Trophoblast cell (in vitro differentiated cells and primary cell): Measurements from ENCODE around the gene JRKL.
A peak's percentile ranks its signal among the peaks of the same experiment; 100 is the strongest.

Experiments used
- DNase-seq, 2 donors: peaks; one replicate each; pipeline ENCODE4 v3.0.0-alpha.2; 2016
- H2AFZ ChIP-seq: 2 replicates; pipeline ENCODE4 v1.6.1; 2013; ENCODE audit warnings: low read length, moderate library complexity, mild to moderate bottlenecking; ENCODE audit not compliant: insufficient read depth, poor library complexity
- H2AK5ac ChIP-seq: 2 replicates; pipeline ENCODE4 v1.6.1; 2013; ENCODE audit warnings: mild to moderate bottlenecking, low read length
- H2BK120ac ChIP-seq: 2 replicates; pipeline ENCODE4 v1.6.1; 2013; ENCODE audit warnings: low read length, mild to moderate bottlenecking, moderate library complexity; ENCODE audit not compliant: insufficient read depth, poor library complexity
- H2BK12ac ChIP-seq: 2 replicates; pipeline ENCODE4 v1.6.1; 2013; ENCODE audit warnings: mild to moderate bottlenecking, low read length, moderate library complexity
- H2BK5ac ChIP-seq: 2 replicates; pipeline ENCODE4 v1.6.1; 2013; ENCODE audit warnings: low read length, low read depth, moderate library complexity, mild to moderate bottlenecking; ENCODE audit not compliant: poor library complexity
- H3K14ac ChIP-seq: 2 replicates; pipeline ENCODE4 v1.6.1; 2013; ENCODE audit warnings: mild to moderate bottlenecking, low read length
- H3K18ac ChIP-seq: 2 replicates; pipeline ENCODE4 v1.6.1; 2013; ENCODE audit warnings: mild to moderate bottlenecking, low read length
- H3K23ac ChIP-seq: 2 replicates; pipeline ENCODE4 v1.6.1; 2013; ENCODE audit warnings: low read length
- H3K27ac ChIP-seq: 2 replicates; pipeline ENCODE4 v1.5.1; 2013; ENCODE audit warnings: low read depth, mild to moderate bottlenecking, inconsistent platforms, low read length, moderate library complexity
- H3K27me3 ChIP-seq: 2 replicates; pipeline ENCODE4 v1.6.1; 2013; ENCODE audit warnings: inconsistent platforms, mild to moderate bottlenecking, low read length, moderate library complexity; ENCODE audit not compliant: insufficient read depth
- H3K36me3 ChIP-seq, 2 experiments: 1 replicate in 1 of 2; 2 replicates in 1 of 2; pipeline ENCODE4 v1.6.1; 2013; ENCODE audit warnings: low read length in 2 of 2, mild to moderate bottlenecking in 2 of 2, moderate library complexity in 1 of 2; ENCODE audit not compliant: insufficient read depth in 2 of 2, control insufficient read depth in 1 of 2
- H3K4ac ChIP-seq: 2 replicates; pipeline ENCODE4 v1.6.1; 2013; ENCODE audit warnings: low read depth, mild to moderate bottlenecking, low read length, moderate library complexity
- H3K4me1 ChIP-seq, 2 experiments: 1 replicate in 1 of 2; 2 replicates in 1 of 2; pipeline ENCODE4 v1.6.1; 2013; ENCODE audit warnings: low read length in 2 of 2, mild to moderate bottlenecking in 2 of 2, moderate library complexity in 1 of 2; ENCODE audit not compliant: insufficient read depth in 2 of 2, control insufficient read depth in 1 of 2
- H3K4me2 ChIP-seq: 2 replicates; pipeline ENCODE4 v1.6.1; 2013; ENCODE audit warnings: inconsistent platforms, mild to moderate bottlenecking, low read length, moderate library complexity
- H3K4me3 ChIP-seq: 2 replicates; pipeline ENCODE4 v1.5.1; 2013; ENCODE audit warnings: mild to moderate bottlenecking, low read depth, low read length, inconsistent platforms
- H3K79me1 ChIP-seq: one replicate; pipeline ENCODE4 v1.6.1; 2013; ENCODE audit warnings: low read length
- H3K79me2 ChIP-seq: 2 replicates; pipeline ENCODE4 v1.6.1; 2013; ENCODE audit warnings: low read length, mild to moderate bottlenecking; ENCODE audit not compliant: control insufficient read depth, insufficient read depth, poor library complexity
- H3K9ac ChIP-seq: 2 replicates; pipeline ENCODE4 v1.6.1; 2013; ENCODE audit warnings: mild to moderate bottlenecking, low read length
- H3K9me3 ChIP-seq: 2 replicates; pipeline ENCODE4 v1.6.1; 2013; ENCODE audit warnings: low read depth, mild to moderate bottlenecking, control low read depth, inconsistent platforms, low read length; ENCODE audit not compliant: insufficient read depth
- H4K12ac ChIP-seq: 2 replicates; pipeline ENCODE4 v1.6.1; 2013; ENCODE audit warnings: low read depth, mild to moderate bottlenecking, low read length, moderate library complexity
- H4K8ac ChIP-seq: 2 replicates; pipeline ENCODE4 v1.6.1; 2013; ENCODE audit warnings: low read depth, mild to moderate bottlenecking, low read length, moderate library complexity
- H4K91ac ChIP-seq: one replicate; pipeline ENCODE4 v1.6.1; 2013; ENCODE audit warnings: low read depth, mild to moderate bottlenecking, low read length, moderate library complexity
- WGBS: extraction: QIAGEN DNeasy Blood & Tissue Kit; methylation state at CpG from one replicate; pipeline ENCODE4 v1.1.7; 2013; ENCODE audit warnings: missing lambda C conversion rate; ENCODE audit not compliant: insufficient read length, insufficient coverage; ENCODE audit errors: extremely low coverage; 5-methylcytosine and 5-hydroxymethylcytosine counted together

JRKL gene

GRCh38 chr11:96393753-96394348, 4.0 kb downstream of the JRKL start:
- WGBS, result no CpG with 5 or more reads among the region's 1 CpG
- no peak overlapping the region for H2BK12ac ChIP-seq
- H3K9ac ChIP-seq, result no peak overlapping the region

GRCh38 chr11:96394773-96395172, 5.0 kb downstream of the JRKL start:
- H3K18ac ChIP-seq, result no peak overlapping the region
- no peak for DNase-seq
- H2BK5ac ChIP-seq, result no peak overlapping the region
- no peak overlapping the region for H3K14ac ChIP-seq
- no peaks in the 10 kb centered on the region for H3K9me3 ChIP-seq
- no peak overlapping the region for H3K9ac ChIP-seq
- H3K4me2 ChIP-seq, result no peak overlapping the region
- no peak overlapping the region for H2BK12ac ChIP-seq
- H3K4me1 ChIP-seq, result peaks cover 0 to 6% of the 10 kb centered on the region in 2 experiments
- peaks cover 6% of the 10 kb centered on the region for H3K79me1 ChIP-seq
- no peak overlapping the region for H4K8ac ChIP-seq
- H3K79me2 ChIP-seq, result peaks cover 5% of the 10 kb centered on the region
- H2AK5ac ChIP-seq, result no peak overlapping the region
- no peak overlapping the region for H3K27ac ChIP-seq
- H4K91ac ChIP-seq, result no peak overlapping the region
- no peak overlapping the region for H2BK120ac ChIP-seq
- H3K36me3 ChIP-seq, result no peaks in the 10 kb centered on the region
- no peak overlapping the region for H3K23ac ChIP-seq
- H3K4me3 ChIP-seq, result no peak overlapping the region
- H3K27me3 ChIP-seq, result no peaks in the 10 kb centered on the region
- no peak overlapping the region for H4K12ac ChIP-seq
- H3K4ac ChIP-seq, result no peak overlapping the region
- H2AFZ ChIP-seq, result no peak overlapping the region

More at GRCh38 chr11:96393753-96394348, 4.0 kb downstream of the JRKL start:
- no peak overlapping the region for H4K12ac ChIP-seq
- no peak overlapping the region for H3K4ac ChIP-seq
- no peak overlapping the region for H3K4me2 ChIP-seq
- H3K9me3 ChIP-seq, result no peaks in the 10 kb centered on the region
- H3K4me1 ChIP-seq, result peaks cover 0 to 6% of the 10 kb centered on the region in 2 experiments
- H3K27ac ChIP-seq, result no peak overlapping the region
- no peak overlapping the region for H4K91ac ChIP-seq
- no peak overlapping the region for H3K4me3 ChIP-seq
- no peak overlapping the region for H2BK5ac ChIP-seq
- H2BK120ac ChIP-seq, result no peak overlapping the region
- H3K79me1 ChIP-seq, result peaks cover 11% of the 10 kb centered on the region
- H3K27me3 ChIP-seq, result no peaks in the 10 kb centered on the region
- H3K36me3 ChIP-seq, result no peaks in the 10 kb centered on the region
- H3K18ac ChIP-seq, result no peak overlapping the region
- no peak overlapping the region for H3K23ac ChIP-seq
- no peak overlapping the region for H2AFZ ChIP-seq
- H2AK5ac ChIP-seq, result no peak overlapping the region
- H3K14ac ChIP-seq, result no peak overlapping the region
- H4K8ac ChIP-seq, result no peak overlapping the region
- peaks cover 9% of the 10 kb centered on the region for H3K79me2 ChIP-seq
- peak in 1 of 2 donors; percentile 71 for DNase-seq

- Histone ChIP-seq H3K9me3 (no peaks in the 10 kb centered on the region), H2BK120ac (peak overlapping the region; percentile 13), H4K12ac (no peak overlapping the region), H3K9ac (no peak overlapping the region), H3K79me1 (no peaks in the 10 kb centered on the region), H3K14ac (no peak overlapping the region), H3K79me2 (no peaks in the 10 kb centered on the region), H4K8ac (peak overlapping the region; percentile 60), H3K18ac (no peak overlapping the region), H3K27me3 (no peaks in the 10 kb centered on the region), H3K4me2 (peak overlapping the region; percentile 34), H3K4ac (no peak overlapping the region), H2BK12ac (no peak overlapping the region), H2AFZ (no peak overlapping the region), H2BK5ac (no peak overlapping the region), H3K36me3 (no peaks in the 10 kb centered on the region), H3K4me1 (peaks cover 0 to 3% of the 10 kb centered on the region in 2 experiments), H3K27ac (no peak overlapping the region), H2AK5ac (no peak overlapping the region), H3K4me3 (no peak overlapping the region), H3K23ac (no peak overlapping the region), H4K91ac (no peak overlapping the region)
- DNase-seq, result peak; percentile 26 to 61
- no CpG with 5 or more reads among the region's 4 CpGs for WGBS
Measured at GRCh38 chr11:96396637-96397036, 6.8 kb downstream of the JRKL start.

- Histone ChIP-seq H3K9ac (no peak overlapping the region), H3K23ac (no peak overlapping the region), H4K91ac (no peak overlapping the region), H3K4me3 (no peak overlapping the region), H3K36me3 (no peaks in the 10 kb centered on the region), H2BK120ac (no peak overlapping the region), H3K4me2 (no peak overlapping the region), H3K79me1 (no peaks in the 10 kb centered on the region), H3K27me3 (no peaks in the 10 kb centered on the region), H3K4me1 (peaks cover 0 to 3% of the 10 kb centered on the region in 2 experiments), H4K8ac (no peak overlapping the region), H2AFZ (no peak overlapping the region), H3K27ac (no peak overlapping the region), H3K18ac (no peak overlapping the region), H3K4ac (no peak overlapping the region), H3K79me2 (no peaks in the 10 kb centered on the region), H2BK12ac (no peak overlapping the region), H3K9me3 (no peaks in the 10 kb centered on the region), H3K14ac (no peak overlapping the region), H2BK5ac (no peak overlapping the region), H4K12ac (no peak overlapping the region), H2AK5ac (no peak overlapping the region)
- DNase-seq, result no peak
- no CpG with 5 or more reads among the region's 3 CpGs for WGBS
Measured at GRCh38 chr11:96397863-96398262, 8.1 kb downstream of the JRKL start.
